WI38 (cell line): ENCODE measurements around the gene ENTREP1.
"Not testable (repeated sequence)": the region's sequence is repeated elsewhere in the genome, so short reads cannot be mapped to it uniquely, and the experiment has no call there.

Source experiments
- H3K4me3 ChIP-seq: 2 replicates; pipeline ENCODE4 v1.5.1; 2011; ENCODE audit warnings: low read depth, mild to moderate bottlenecking, control low read depth, low read length
- CTCF ChIP-seq: IDR thresholded peaks from 2 replicates; pipeline ENCODE4 v1.5.1; 2012; ENCODE audit warnings: low read depth, mild to moderate bottlenecking, control low read depth, low read length

The ENTREP1 gene

GRCh38 chr9:69391946-69392345, 66.9 kb downstream of the ENTREP1 start:
- no peak overlapping the region for H3K4me3 ChIP-seq
- TF ChIP-seq CTCF, result no peak

DNA sequence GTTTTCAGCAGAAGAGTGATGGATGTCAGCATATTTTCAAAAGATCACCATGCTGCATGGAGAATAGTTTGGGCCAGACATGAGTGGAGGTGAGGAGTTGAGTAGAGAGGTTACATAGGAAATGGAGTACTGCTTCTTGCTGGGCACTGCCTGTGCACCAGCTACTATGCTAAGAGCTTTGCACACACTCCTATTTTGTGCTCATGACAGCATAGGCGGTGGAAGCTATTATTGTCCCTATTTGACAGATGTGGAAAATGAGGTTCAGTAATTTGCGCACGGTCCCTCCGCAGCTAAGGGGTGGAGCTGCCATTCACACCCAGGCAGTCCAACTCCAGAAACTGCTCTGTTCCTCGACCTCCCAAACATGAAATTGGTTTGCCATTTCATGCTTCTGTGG, 67.8 kb downstream of the ENTREP1 start:
- TF ChIP-seq CTCF, result no peak
- H3K4me3 ChIP-seq, result no peak overlapping the region

DNA sequence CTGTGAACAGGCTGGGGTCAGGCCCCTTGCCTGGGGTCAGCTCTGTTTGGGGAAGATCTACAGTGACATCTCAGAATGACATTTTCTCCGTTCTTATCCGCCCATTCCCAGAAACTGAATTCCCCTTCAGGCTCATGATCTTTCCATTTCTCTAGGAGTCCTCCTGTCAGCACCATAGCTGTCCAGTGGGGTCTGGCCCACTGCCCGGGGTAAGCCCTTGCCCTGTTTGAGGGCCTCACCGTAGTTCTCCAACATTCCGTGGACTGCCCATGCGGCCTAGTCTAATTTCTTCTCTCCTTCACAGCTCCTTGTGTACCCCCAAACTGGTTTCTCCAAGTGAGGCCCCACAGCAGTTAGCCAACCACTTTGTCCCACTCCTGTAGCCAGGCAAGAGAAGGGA, 68.4 kb downstream of the ENTREP1 start:
- no peak overlapping the region for H3K4me3 ChIP-seq
- no peak for TF ChIP-seq CTCF

GRCh38 chr9:69395718-69396117, 70.7 kb downstream of the ENTREP1 start:
- H3K4me3 ChIP-seq, result no peak overlapping the region
- no peak for TF ChIP-seq CTCF

- TF ChIP-seq CTCF, result no peak
- no peak overlapping the region for H3K4me3 ChIP-seq
Observed at GRCh38 chr9:69396759-69397158, 71.7 kb downstream of the ENTREP1 start.

GRCh38 chr9:69397384-69398214, 72.6 kb downstream of the ENTREP1 start:
- no peak for TF ChIP-seq CTCF

GRCh38 chr9:69400470-69400869, 75.5 kb downstream of the ENTREP1 start:
- TF ChIP-seq CTCF, result no peak
- H3K4me3 ChIP-seq, result no peak overlapping the region

More at GRCh38 chr9:69397384-69398214, 72.6 kb downstream of the ENTREP1 start:
- H3K4me3 ChIP-seq, result no peak overlapping the region

GRCh38 chr9:69409936-69410335, 84.9 kb downstream of the ENTREP1 start:
- H3K4me3 ChIP-seq, result not testable (repeated sequence)
